ENCODE measurements around the gene PHTF2.

DNA sequence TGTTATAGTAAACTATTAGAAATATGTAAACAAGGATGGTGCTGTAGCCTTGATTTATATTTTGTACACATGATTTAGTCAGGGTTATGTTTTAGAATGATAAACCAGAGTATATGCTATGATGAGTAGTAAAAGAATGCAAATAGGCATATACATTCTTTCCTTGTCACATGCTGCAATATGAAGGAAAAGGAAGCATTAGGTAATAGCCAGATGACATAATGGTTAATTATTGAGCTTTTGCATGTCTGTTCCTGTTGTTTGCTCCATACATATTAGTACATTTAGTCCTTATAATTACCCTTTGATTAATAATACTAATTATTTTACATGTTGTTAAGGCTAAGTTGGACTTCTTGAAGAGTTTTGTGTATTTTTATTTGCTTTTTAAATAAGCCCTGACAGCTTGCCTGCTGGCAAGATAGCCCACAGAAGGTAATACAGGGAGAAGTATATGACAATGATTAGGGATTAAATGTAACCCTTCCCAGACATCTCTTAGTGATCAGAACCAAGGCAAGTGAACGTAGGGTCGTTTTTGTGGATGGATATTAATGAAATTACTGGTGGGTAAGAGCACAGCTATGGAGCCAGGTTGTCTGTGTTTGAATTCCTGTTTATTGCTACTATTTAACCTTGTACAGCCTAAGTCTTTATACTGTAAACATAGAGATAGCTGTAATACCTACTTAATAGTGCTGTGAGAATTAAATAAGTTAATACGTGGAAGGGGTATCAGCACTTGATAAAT, 68.4 kb downstream of the PHTF2 start:
- TF ChIP-seq GABPA (IDR thresholded peaks at IDR 0.05; ENCODE audit: low read depth), result no peak
- TF ChIP-seq, protein P1, sequence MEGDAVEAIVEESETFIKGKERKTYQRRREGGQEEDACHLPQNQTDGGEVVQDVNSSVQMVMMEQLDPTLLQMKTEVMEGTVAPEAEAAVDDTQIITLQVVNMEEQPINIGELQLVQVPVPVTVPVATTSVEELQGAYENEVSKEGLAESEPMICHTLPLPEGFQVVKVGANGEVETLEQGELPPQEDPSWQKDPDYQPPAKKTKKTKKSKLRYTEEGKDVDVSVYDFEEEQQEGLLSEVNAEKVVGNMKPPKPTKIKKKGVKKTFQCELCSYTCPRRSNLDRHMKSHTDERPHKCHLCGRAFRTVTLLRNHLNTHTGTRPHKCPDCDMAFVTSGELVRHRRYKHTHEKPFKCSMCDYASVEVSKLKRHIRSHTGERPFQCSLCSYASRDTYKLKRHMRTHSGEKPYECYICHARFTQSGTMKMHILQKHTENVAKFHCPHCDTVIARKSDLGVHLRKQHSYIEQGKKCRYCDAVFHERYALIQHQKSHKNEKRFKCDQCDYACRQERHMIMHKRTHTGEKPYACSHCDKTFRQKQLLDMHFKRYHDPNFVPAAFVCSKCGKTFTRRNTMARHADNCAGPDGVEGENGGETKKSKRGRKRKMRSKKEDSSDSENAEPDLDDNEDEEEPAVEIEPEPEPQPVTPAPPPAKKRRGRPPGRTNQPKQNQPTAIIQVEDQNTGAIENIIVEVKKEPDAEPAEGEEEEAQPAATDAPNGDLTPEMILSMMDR (IDR thresholded peaks at IDR 0.05; ENCODE audit: insufficient read depth, low read length), result no peak
- TF ChIP-seq, protein P2, sequence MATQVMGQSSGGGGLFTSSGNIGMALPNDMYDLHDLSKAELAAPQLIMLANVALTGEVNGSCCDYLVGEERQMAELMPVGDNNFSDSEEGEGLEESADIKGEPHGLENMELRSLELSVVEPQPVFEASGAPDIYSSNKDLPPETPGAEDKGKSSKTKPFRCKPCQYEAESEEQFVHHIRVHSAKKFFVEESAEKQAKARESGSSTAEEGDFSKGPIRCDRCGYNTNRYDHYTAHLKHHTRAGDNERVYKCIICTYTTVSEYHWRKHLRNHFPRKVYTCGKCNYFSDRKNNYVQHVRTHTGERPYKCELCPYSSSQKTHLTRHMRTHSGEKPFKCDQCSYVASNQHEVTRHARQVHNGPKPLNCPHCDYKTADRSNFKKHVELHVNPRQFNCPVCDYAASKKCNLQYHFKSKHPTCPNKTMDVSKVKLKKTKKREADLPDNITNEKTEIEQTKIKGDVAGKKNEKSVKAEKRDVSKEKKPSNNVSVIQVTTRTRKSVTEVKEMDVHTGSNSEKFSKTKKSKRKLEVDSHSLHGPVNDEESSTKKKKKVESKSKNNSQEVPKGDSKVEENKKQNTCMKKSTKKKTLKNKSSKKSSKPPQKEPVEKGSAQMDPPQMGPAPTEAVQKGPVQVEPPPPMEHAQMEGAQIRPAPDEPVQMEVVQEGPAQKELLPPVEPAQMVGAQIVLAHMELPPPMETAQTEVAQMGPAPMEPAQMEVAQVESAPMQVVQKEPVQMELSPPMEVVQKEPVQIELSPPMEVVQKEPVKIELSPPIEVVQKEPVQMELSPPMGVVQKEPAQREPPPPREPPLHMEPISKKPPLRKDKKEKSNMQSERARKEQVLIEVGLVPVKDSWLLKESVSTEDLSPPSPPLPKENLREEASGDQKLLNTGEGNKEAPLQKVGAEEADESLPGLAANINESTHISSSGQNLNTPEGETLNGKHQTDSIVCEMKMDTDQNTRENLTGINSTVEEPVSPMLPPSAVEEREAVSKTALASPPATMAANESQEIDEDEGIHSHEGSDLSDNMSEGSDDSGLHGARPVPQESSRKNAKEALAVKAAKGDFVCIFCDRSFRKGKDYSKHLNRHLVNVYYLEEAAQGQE (IDR thresholded peaks at IDR 0.05; ENCODE audit: insufficient replicate concordance, low read depth), result no peak
